HG03460 (cell line): Measurements from ENCODE around the gene NAALADL2.

Experiments used
- ATAC-seq: cut with Tn5 transposase; IDR thresholded peaks from one replicate; pipeline ENCODE4 v1.9.1; 2021; ENCODE audit not compliant: unreplicated experiment

The NAALADL2 gene

DNA sequence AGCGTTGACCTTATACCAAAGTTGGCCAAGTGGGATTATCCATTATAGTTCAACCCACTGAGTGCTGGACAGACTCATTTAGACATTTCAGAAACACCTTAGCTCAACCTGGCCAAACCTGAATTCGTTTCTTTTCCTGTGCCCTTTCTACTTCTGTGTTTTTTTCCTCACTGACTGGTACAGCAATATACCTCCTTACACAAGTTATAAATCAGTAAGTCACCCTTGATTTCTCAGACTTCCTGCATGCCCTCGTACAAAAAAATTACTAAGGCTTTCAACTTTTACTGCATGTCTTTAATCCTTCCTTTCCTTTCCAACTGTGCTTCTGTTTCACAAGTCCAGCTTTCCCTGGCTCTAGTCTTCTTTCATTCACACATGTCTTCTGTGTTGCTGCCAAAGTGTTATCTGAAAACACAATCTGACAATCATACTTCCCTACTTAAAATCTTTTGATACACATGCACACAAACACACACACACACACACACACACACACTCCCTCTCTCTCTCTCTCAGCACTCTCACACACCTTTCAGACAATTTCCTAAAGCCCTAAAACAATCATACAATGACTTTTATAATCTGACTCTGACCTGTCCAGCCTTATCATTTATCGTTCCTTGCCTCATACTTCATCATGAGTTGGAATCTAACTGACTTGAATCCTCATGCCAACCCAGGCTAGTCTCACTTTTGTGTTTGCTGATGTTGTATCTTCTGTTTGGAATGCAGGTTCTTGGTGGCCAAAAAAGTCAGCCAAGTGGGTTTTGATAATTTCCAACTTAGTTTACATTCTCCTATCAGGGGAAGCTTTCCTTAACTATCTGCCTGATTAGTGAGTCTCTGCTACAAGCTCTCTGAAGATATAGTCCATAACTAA lies 436.4 kb downstream of the NAALADL2 start:
- no peak for ATAC-seq

DNA sequence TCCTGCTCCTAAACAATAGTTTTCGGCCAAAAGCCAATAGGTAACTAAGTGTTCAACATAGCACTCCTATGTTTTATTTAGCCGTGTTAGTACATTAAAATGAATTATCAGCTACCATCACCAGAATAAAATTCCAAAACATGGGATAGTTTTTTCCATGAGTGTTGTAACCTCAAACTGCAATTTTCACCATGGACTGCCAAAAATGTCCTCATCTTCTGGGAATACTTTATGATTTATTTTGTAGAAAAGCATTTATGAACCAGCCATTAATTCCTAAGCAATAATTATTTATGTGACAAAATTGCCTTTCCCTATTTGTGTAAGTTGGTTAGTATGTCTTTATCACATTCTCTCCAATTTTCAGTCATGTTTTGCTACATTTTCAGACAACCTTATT lies 438.1 kb downstream of the NAALADL2 start:
- ATAC-seq, result no peak

DNA sequence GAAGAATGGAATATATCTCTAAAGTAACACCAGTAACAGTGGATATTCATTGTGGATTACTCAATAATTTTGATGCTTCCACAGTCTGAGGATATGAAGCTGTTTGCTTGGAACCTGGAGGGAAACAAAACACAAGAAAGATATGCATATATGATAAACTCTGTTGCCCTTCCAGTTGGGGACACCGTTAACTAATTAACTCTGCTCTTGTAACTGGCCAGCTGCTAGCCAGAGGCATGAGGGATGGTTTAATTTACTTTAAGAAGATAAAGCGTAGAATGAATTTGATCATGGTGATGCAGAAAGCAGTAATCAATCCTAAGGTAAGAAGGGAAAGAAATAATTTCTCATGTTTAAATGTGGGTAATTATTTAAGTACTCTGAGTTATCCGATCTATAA lies 442.6 kb downstream of the NAALADL2 start:
- ATAC-seq, result no peak

DNA sequence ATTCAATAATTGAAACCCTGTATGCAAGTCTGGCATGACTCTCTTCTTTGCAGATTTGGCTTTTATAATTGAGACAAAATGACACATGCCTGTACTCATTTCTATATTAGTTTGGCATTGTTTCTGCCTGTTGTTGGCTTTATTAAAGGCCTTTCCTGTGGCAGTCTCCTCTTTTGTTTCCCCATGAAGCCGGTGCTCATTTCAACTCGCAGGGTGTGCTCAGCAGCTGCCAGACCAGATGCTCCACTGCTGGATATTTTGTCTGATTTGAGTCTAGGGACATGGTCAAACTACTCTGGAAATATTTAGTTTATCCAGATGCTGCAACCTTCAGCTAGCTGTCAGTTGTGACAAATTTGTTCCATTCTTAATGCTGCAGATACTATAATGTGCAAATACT lies 445.3 kb downstream of the NAALADL2 start:
- ATAC-seq, result no peak

DNA sequence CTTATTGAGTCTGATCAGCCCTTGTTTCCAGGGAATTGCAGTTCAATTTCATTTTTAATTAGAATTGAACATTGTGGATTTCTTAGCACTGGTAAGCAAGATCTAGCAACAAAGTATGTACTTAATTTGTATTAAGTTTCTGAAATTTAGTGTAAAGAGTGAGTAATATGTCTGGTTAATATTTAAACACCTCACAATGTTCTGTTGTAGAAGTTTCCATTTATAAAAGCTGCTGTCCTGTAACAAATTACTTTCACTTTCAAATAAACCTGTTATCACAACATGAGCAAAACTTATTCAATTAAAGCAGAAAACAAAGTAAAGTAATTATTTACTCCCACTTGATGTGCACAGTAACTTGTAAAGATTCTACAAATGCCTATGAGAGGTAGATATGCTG lies 448.5 kb downstream of the NAALADL2 start:
- ATAC-seq, result no peak

DNA sequence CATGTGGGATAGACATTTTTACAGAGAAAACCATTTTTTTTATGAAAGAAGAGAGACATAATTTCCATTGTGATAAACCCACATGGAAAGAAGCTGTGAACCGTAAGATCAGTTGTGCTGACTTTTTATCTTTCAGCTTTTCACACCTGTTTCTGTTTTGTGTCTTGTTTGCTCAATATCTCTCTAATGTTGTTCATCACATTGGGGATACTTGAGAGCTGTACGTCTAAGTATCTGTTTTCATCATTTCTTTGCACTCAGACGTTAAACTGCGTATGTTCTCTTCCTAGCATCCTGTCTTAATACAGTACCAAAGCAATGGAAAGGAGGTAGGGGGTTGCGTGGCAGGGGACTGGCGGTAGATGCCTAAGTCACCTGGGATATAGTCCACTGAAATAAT lies 449.0 kb downstream of the NAALADL2 start:
- ATAC-seq, result no peak

DNA sequence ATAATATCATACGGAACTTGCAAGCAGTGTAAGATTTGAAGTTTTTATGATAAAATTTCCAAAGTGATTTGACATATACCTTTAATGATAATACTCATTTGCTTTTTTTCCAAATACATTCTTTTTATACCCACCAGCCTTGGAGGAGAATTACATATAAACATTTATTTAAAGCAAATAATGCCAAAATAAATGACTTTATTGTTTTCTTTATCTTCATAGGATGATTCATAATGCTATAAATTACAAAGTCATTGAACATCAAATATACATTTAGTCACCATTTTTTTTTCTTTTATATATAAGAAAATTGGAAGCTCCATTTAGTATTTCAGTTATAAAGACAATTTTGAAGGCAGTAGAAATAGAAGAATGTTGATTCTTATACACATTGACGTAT lies 450.9 kb downstream of the NAALADL2 start:
- no peak for ATAC-seq

DNA sequence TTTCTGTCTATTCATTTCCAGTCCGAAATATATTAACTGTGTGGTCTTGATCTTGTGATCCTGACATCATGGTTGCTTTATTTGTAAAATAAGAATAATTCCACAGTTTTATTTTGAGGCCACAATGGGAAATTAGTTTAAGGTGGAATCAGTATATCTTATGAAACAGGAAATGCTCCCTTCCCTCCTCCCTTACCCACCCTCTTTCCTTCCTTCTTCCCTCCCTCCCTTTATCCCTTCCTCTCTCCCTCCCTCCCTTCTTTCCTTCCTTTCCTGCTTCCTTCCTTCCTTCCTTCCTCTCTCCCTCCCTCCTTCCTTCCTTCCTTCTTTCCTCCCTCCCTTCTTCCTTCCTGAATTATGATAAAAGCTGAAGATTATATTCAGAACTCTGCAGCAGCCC lies 452.3 kb downstream of the NAALADL2 start:
- no peak for ATAC-seq

DNA sequence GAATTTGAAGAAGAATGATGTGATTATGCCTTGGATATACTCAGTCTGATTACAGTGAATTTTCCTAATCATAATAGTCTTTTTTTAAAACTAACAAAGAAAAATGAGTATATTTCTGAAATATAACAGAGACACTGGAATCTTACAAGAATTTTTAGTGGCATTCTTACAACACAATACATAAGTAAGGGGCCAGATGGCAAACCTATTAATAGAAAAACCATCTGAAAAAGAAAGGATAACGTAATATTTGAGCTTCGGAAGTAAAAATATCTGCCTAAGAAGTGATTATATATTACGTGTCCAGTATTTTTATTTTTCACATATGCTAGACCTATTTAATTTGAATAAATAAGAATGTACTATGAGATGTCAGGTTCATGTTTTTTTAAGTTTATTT lies 452.8 kb downstream of the NAALADL2 start:
- ATAC-seq, result no peak

DNA sequence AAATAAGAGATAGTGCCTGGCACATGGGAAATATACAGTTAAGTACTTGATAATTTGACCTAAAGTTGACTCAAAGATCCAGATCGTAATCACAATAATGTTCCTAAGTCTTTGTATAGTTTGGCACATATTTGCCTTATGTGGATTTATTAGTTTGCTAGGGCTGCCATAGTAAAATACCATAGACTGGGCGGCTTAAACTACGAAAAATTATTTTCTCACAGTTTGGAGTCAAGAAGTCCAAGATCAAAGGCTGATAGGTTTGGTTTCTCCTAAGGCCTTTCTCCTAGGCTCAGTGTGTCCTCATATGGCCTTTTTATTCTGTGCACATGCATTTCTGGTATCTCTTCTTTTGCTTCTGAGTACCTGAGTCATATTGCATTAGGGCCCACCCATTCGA lies 453.7 kb downstream of the NAALADL2 start:
- ATAC-seq, result no peak

DNA sequence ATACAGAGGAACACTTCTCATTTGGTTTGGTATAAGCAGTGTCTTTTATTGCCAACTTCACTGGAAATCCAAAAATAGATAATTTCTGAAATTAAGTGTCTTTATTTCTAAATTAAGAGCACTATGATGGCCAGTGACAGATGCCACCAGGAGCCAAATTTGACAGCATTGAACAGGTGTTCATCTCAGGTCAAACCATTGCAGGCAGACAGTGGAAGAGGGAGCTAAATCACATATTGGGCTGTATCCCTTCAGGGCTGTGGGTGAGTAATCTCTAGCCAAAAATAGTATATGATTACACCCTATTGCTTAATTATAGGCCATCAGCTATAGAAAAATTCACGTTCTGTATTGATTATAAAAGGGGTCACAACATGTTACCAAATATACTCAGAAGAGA lies 457.7 kb downstream of the NAALADL2 start:
- ATAC-seq, result no peak

DNA sequence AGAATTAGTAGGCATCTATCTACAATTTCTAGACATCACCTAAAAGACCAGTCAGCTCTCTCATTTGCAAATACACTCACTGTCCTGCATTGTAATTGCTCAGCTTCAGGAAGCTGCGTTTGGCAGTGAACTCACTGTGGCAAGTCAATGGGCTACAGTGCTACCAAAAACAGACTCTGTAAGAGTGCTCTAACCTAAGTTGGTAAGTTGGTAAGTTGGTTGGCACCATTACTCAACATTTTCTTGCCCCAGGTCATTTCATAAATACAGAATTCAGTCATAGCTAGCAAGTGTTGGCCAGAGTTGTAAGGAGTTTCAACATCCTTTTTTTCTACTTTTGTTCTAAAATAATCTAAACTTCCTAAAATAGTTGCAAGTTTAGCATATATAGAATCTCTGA lies 466.3 kb downstream of the NAALADL2 start:
- ATAC-seq, result no peak

DNA sequence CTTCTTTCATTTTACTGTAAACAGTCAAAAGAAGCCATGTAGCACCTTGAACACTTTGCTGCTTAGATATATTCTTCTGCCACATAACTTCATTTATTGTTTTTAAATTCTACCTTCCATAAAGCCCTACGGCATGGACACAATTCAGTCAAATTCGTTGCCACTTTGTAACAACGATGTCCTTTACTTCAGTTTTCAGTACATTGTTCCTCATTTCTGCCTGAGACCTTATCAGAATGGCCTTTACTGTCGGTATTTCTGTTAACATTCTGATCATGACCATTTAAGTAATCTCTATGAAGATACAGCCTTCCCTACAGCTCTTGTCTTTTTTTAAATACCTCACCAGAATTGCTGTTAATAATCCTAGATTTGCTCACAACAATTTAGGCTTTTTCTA lies 466.9 kb downstream of the NAALADL2 start:
- ATAC-seq, result no peak

DNA sequence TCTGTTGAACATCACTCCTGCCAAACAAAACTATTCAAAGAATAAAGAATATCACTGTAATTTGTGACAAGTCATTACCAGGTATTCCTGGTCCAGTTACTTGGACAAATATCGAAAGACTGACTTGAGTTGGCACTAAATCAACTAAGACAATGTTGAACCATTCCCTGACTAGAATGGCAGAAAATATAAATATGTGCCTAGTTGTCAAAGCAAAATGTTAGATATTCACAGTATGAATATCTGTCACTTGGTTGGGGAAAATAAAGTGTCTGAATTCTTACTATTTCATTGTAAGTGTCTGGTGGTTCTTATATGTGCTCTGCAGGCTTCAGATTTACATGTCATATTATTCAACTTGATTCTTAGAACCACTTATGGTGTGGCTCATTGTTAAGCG lies 470.2 kb downstream of the NAALADL2 start:
- ATAC-seq, result no peak

DNA sequence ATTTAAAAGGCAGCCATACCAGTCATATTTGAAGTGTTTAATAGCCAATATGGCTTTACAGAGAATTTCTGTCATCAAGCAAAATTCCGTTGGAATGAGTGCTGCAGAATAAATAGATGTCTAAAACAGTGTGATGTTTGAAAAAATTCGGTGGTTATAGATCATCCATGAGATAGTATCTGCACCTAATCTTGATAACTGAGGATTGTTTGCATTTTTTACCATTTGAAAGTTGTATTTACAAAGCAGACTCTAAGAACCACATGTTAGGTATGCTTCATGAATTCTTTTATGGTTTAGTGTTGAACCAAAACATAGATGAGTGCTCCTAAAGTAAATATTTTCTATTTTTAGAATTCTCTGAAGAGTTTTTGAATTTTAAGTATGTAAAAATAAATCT lies 476.1 kb downstream of the NAALADL2 start:
- no peak for ATAC-seq

DNA sequence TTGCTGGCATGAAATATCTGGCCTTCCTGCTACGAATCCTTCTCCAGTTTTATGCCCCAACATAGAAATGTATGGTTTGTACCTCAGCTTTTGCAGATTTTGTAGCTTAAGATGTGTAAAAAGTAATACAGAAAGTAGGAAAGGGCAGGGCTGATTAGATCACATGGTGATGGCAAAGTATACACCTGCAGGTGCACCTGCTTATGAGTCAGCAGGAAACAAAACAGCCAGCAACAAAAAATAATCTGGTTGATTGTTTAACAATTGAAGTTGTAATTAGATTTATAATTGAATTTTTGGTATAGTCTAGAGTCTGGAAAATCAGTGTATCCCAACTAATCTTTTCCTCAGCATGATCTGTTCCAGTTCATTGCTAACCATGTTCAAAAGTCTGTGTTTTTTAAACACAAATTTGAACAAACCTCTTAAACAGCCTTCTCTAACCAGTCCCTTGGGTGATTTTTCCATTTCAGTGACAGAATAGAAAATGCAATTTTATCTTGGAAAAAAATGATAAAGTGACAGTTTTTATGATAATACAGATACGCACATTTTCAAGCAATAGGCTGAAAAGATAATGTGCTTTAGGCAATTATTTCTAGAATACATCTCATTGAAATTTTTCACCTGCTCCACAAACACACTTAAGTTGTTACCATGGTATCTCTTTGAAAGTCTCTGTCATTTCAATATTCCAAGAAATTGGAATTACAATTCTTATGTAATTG lies 477.4 kb downstream of the NAALADL2 start:
- ATAC-seq, result no peak

DNA sequence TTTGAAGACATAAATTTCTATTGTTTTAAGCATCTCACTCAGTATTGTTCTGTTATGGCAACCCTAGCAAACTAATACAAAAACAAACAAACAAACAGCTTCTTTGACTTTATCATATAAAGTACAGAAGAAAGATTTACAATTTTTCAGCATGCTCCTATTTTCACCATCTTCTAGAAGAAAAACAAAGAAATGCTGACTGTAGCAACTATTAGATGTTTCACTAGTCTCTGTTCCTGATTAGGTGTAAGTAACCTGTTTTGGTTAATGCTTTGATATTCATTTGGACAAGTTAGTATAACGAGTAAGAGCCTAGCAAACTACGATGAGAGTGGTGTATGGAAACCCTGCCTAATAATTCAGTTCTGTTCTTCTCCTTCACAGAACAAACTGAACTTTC lies 478.5 kb downstream of the NAALADL2 start:
- no peak for ATAC-seq

DNA sequence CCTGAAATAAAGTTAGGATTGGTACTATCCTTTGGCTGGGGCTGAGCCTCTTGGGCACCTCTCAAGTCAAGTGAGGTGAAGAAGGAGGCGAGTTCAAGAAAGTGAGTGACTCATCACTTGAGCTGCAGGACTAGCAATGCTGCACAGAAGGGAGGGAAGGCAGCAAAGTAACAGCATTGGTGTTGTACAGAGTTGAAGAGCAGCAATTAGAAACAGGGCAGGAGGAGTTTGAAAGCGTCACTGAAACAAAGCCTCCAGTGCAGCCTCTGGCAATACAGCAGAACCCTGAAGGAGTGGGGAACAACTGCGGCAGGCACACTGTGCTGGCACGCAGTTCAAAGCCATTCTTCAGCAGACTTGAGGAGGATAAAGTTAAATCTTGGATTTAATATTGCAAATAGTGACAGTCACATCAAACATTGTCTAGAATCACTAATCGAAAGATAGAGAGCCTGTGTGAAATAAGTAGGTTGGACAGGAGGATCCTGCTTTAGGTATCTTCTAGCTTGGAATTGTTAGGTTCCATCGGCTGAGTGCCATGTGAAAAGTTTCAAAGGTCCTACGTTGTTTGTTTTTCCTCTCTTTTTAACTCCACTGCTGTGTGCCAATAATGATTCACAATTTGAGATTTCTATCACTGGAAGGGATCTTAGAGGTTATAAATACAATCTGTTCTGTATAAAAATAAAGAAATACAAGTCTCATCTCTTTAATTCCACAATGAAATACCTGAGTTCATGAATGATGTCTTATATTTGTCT lies 479.8 kb downstream of the NAALADL2 start:
- ATAC-seq, result no peak

DNA sequence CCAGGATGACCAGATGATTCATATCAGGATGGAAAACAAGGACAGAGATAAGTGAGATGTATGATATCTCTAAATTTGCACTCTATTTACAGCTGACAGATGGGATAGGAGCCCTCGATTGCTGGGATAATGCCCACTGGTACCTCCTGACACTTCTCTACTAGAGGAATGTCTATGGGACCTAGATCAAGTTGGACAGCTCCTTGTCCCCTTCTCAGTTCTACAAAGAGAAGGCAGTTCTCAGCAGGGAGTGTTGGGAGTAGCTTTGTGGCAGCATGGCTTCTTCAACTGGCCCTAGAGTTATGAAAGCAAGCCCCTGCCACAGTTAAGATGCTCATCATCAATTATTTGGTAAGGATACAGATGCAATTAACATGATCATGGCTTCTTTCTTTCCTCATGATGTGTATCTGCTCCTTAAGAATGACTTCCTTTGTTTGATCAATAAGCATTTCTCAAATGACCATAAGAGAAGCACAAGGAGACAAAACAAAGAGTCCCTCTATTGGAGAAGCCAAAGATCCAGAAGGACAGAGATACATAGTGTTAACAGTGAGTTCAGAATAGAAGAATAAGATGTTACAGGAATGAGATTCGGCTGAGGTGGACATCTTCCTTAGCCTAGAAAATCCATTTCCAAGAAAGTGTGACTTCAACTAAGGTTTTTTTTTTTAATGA lies 481.3 kb downstream of the NAALADL2 start:
- ATAC-seq, result no peak

DNA sequence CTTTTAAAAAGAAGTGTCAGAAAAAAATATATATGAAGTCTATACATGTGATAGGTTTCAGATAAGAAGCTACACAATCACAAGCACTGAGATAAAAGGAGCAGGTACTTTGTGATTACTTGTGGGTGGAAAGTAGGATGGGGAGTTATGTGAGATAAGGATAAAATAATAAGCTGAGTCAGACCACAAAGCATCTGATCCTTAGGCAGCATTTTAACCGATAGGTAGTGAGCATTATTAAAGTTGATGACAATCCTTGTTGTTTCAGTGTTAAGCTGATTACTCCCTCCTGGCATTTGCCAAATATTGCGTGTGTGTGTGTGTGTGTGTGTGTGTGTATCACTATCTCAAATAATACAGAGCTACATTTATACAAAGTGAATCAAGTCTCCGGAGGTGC lies 483.1 kb downstream of the NAALADL2 start:
- no peak for ATAC-seq

DNA sequence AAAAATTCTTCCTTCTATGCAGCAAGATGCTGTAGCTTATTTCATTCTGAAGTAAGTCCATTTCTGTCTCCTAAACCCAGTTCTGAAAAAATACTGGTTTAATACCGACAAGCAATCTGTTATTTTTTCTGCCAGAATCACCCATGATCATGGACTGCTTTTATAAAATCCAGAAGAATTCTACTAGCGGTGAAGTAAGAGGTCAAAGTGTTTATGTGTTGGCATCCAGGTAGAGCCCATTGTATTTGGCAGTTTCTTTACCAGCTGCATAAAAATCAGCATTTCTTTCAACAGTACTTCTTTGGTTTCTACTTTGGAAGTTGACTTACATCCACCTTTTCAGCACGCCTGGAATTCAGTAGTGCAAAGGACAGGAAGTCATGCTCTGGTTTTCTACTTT lies 484.8 kb downstream of the NAALADL2 start:
- ATAC-seq, result no peak
